ENCODE measurements around the gene MATR3. TPM values are rescaled to one million over a fixed set of nuclear protein-coding genes. Genes with fewer than 3 reads are reported as not detected.

MATR3 gene
- total RNA-seq, 1 experiment from 2014 or later = 359 TPM

- DNase-seq (ENCODE audit: extremely low read depth, low read depth) = no peak
Observed at GRCh38 chr5:139272471-139273321, 20.8 kb upstream of the MATR3 start.

- no peak for DNase-seq (ENCODE audit: extremely low read depth, low read depth)
Observed at GRCh38 chr5:139273322-139273571, 20.3 kb upstream of the MATR3 start.

GRCh38 chr5:139273572-139274289 is 19.8 kb upstream of the MATR3 start:
- peak; percentile 89 for DNase-seq (ENCODE audit: extremely low read depth, low read depth)

- no peak for DNase-seq (ENCODE audit: extremely low read depth, low read depth)
Observed at GRCh38 chr5:139275536-139275935, 18.0 kb upstream of the MATR3 start.

- DNase-seq (ENCODE audit: extremely low read depth, low read depth) = no peak
Observed at GRCh38 chr5:139275956-139276355, 17.6 kb upstream of the MATR3 start.

GRCh38 chr5:139276426-139276825 is 17.1 kb upstream of the MATR3 start:
- DNase-seq (ENCODE audit: extremely low read depth, low read depth) = no peak

GRCh38 chr5:139277171-139277570 is 16.4 kb upstream of the MATR3 start:
- DNase-seq (ENCODE audit: extremely low read depth, low read depth) = no peak

- DNase-seq (ENCODE audit: extremely low read depth, low read depth) = no peak
Observed at GRCh38 chr5:139278540-139279274, 14.8 kb upstream of the MATR3 start.

- no peak for DNase-seq (ENCODE audit: extremely low read depth, low read depth)
Observed at GRCh38 chr5:139282197-139282557, 11.4 kb upstream of the MATR3 start.

- no peak for DNase-seq (ENCODE audit: extremely low read depth, low read depth)
Observed at GRCh38 chr5:139283252-139284166, 10.0 kb upstream of the MATR3 start.

GRCh38 chr5:139284295-139284694 is 9.2 kb upstream of the MATR3 start:
- no peak for DNase-seq (ENCODE audit: extremely low read depth, low read depth)

GRCh38 chr5:139285651-139286392 is 7.7 kb upstream of the MATR3 start:
- no peak for DNase-seq (ENCODE audit: extremely low read depth, low read depth)

GRCh38 chr5:139287890-139288635 is 5.5 kb upstream of the MATR3 start:
- DNase-seq (ENCODE audit: extremely low read depth, low read depth) = no peak

GRCh38 chr5:139291051-139291450 is 2.5 kb upstream of the MATR3 start:
- DNase-seq (ENCODE audit: extremely low read depth, low read depth) = no peak

GRCh38 chr5:139293202-139293506 is 386 bp upstream of the MATR3 start:
- no peak for DNase-seq (ENCODE audit: extremely low read depth, low read depth)

- peak; percentile 75 for DNase-seq (ENCODE audit: extremely low read depth, low read depth)
Observed at GRCh38 chr5:139294374-139295165, 1.0 kb downstream of the MATR3 start.

- DNase-seq (ENCODE audit: extremely low read depth, low read depth) = no peak
Observed at GRCh38 chr5:139295346-139296057, 2.0 kb downstream of the MATR3 start.

GRCh38 chr5:139296198-139296597 is 2.7 kb downstream of the MATR3 start:
- no peak for DNase-seq (ENCODE audit: extremely low read depth, low read depth)

All from NCI-H460 (cell line).